DND-41 (cell line): ENCODE measurements around the gene RNF144A.

Experiments
- EZH2 ChIP-seq: IDR thresholded peaks from 3 replicates; pipeline ENCODE4 v1.6.1; 2012; ENCODE audit warnings: borderline replicate concordance, low read depth, mild to moderate bottlenecking, moderate library complexity, low read length, inconsistent platforms; ENCODE audit not compliant: severe bottlenecking
- TF ChIP-seq, protein P1 (sequence below): IDR thresholded peaks from 2 replicates; pipeline ENCODE4 v1.5.1; 2012; ENCODE audit warnings: borderline replicate concordance, low read length, moderate library complexity, mild to moderate bottlenecking; ENCODE audit not compliant: poor library complexity, severe bottlenecking; ENCODE audit errors: extremely low read depth

DNA sequence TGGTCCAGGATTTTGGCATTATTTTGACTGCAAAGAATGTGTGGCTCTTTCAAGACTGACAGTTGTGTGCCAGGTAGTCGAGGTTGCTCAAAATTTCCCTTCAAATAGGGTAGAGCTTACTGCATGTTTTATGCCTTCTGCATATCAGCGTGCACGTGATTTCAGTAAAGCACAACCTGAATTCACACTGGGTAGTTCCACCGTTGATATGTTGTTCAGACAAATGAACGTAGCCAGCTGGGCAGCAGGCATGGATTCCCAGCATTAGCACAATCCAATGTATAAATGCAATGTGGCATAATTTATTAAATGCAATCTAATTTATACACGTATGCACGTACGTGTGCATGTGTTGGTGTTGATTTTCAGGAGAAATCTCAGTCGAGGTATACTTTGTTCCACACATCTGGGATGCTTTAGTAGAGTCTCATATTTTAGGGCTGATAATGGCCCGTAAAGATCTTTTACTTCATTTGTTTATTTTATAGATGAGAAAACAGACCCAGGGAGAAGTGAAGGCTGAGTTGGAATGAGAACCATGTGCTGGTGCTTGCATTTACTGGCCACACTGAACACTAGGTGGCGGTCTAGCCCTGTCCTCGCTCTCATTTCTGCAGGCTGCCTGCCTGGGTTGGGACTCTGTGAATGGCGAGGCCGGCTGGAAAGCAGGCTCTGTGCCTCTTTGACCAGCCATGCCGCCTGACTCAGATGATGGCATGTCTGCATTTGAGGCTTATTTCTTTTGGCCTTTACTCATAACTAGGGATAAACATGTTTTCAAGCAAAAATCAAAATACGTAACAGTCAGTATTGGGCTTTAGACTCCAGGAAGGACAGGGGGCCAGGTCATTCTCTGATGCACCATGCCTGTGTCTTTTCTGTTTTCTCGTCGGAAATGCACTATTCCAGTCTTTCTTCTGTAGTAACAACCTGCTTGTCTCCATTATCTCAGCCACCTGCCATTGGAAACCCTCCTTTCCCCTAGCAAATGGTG lies 120.4 kb downstream of the RNF144A start:
- TF ChIP-seq, protein P1, sequence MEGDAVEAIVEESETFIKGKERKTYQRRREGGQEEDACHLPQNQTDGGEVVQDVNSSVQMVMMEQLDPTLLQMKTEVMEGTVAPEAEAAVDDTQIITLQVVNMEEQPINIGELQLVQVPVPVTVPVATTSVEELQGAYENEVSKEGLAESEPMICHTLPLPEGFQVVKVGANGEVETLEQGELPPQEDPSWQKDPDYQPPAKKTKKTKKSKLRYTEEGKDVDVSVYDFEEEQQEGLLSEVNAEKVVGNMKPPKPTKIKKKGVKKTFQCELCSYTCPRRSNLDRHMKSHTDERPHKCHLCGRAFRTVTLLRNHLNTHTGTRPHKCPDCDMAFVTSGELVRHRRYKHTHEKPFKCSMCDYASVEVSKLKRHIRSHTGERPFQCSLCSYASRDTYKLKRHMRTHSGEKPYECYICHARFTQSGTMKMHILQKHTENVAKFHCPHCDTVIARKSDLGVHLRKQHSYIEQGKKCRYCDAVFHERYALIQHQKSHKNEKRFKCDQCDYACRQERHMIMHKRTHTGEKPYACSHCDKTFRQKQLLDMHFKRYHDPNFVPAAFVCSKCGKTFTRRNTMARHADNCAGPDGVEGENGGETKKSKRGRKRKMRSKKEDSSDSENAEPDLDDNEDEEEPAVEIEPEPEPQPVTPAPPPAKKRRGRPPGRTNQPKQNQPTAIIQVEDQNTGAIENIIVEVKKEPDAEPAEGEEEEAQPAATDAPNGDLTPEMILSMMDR: peak; percentile 73
- no peak for TF ChIP-seq EZH2
